ENCODE results near the gene MMADHC.

GRCh38 chr2:149556452-149556851 is 31.1 kb downstream of the MMADHC start:
- TF ChIP-seq EZH2 (IDR thresholded peaks at IDR 0.05; ENCODE audit: borderline replicate concordance, insufficient read depth, low read depth, low read length, poor library complexity, severe bottlenecking) = no peak
- TF ChIP-seq CTCF (IDR thresholded peaks at IDR 0.05) = no peak

All from B cell (primary cell).